ENCODE data around the gene OR6C75. TPM values are rescaled to one million over a fixed set of nuclear protein-coding genes. Genes with fewer than 3 reads are reported as not detected.

Gene OR6C75
- total and polyA plus RNA-seq, 4 donors, result not detected

Other genes with a start within 250 kb of the OR6C75 start
- gene OR9K2, start 236.6 kb upstream of the OR6C75 start, total RNA-seq, result not detected
- not detected for gene OR9K2, start 236.6 kb upstream of the OR6C75 start, polyA plus RNA-seq
- gene OR10A7, start 141.9 kb upstream of the OR6C75 start, total RNA-seq, result not detected
- not detected for gene OR10A7, start 141.9 kb upstream of the OR6C75 start, polyA plus RNA-seq
- gene OR6C74, start 118.4 kb upstream of the OR6C75 start, total RNA-seq, result not detected
- gene OR6C74, start 118.4 kb upstream of the OR6C75 start, polyA plus RNA-seq, result not detected
- not detected for gene OR6C6, start 66.4 kb upstream of the OR6C75 start, total RNA-seq
- gene OR6C6, start 66.4 kb upstream of the OR6C75 start, polyA plus RNA-seq, result not detected
- gene OR6C1, start 48.6 kb upstream of the OR6C75 start, total RNA-seq, result not detected
- gene OR6C1, start 48.6 kb upstream of the OR6C75 start, polyA plus RNA-seq, result not detected
- gene OR6C3, start 32.2 kb upstream of the OR6C75 start, total RNA-seq, result not detected
- gene OR6C3, start 32.2 kb upstream of the OR6C75 start, polyA plus RNA-seq, result not detected
- not detected for gene OR6C65, start 37.6 kb downstream of the OR6C75 start, total RNA-seq
- not detected for gene OR6C65, start 37.6 kb downstream of the OR6C75 start, polyA plus RNA-seq
- not detected for gene OR6C76, start 63.3 kb downstream of the OR6C75 start, total RNA-seq
- gene OR6C76, start 63.3 kb downstream of the OR6C75 start, polyA plus RNA-seq, result not detected
- not detected for gene OR6C2, start 81.1 kb downstream of the OR6C75 start, total RNA-seq
- not detected for gene OR6C2, start 81.1 kb downstream of the OR6C75 start, polyA plus RNA-seq
- gene OR6C70, start 107.2 kb downstream of the OR6C75 start, total RNA-seq, result not detected
- gene OR6C70, start 107.2 kb downstream of the OR6C75 start, polyA plus RNA-seq, result not detected
- gene OR6C68, start 129.4 kb downstream of the OR6C75 start, total RNA-seq, result not detected
- not detected for gene OR6C68, start 129.4 kb downstream of the OR6C75 start, polyA plus RNA-seq
- gene OR6C4, start 186.6 kb downstream of the OR6C75 start, total RNA-seq, result not detected
- not detected for gene OR6C4, start 186.6 kb downstream of the OR6C75 start, polyA plus RNA-seq
- not detected for gene OR2AP1, start 209.5 kb downstream of the OR6C75 start, total RNA-seq
- not detected for gene OR2AP1, start 209.5 kb downstream of the OR6C75 start, polyA plus RNA-seq

Measured in liver (tissue), 4 donors.